Mucosa of gallbladder (tissue), 1 donor: Measurements from ENCODE around the gene ZEB2. TPM values are rescaled to one million over a fixed set of nuclear protein-coding genes. Genes with fewer than 3 reads are reported as not detected.

Source experiments
- DNase-seq: peaks from one replicate; pipeline ENCODE4 v3.0.0-alpha.2; 2020; ENCODE audit warnings: low spot score
- total RNA-seq: library from RNA; stranded (reverse); gene quantifications from one replicate; pipeline ENCODE4 v1.2.1, GENCODE V29; 2021
- donor health status: DM: no; HTN: no; CAD: no.

The ZEB2 gene
- total RNA-seq, 1 donor from 2014 or later: 91.0 TPM

DNA sequence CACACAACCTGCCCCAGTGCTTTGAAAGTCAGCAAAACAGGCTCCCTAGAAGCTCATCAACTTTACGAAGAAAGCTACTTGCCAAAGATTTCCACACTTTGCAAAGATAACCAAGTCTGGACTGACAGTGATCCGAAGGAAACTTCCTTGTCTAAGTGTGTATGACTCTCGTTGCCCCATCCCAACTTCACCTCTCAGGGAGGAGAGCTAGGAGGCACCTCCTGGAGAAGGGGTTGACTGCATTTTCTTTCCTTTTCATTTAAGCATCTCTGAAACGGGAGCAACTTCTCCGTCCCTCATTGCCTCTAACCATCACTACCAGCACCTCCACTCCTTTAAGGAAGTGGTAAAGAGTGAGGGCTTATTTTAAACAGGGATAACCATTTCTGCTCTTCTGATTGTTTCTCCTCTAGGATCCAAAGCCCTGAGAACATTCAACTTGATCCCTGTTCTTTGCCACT is 7.0 kb downstream of the ZEB2 start:
- DNase-seq: no peak

DNA sequence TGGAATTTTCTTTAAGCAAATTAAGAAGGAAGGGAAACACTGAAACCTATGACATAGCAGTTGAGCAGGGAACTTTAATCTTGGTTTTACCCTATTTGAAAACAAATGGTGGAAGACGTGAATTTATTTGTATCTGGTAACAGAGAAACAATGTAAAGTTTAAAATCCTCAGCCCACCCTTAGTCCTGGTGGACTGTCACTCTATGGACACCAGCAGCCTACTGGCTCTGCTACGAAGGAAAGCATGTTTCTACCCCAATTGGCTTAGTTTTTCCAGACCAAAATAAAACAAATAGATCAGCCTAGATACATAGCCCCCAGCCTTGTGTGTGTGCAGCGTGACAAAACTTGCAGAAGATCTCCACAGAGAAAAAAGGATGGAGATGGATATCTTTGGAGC is 7.4 kb downstream of the ZEB2 start:
- DNase-seq: no peak

DNA sequence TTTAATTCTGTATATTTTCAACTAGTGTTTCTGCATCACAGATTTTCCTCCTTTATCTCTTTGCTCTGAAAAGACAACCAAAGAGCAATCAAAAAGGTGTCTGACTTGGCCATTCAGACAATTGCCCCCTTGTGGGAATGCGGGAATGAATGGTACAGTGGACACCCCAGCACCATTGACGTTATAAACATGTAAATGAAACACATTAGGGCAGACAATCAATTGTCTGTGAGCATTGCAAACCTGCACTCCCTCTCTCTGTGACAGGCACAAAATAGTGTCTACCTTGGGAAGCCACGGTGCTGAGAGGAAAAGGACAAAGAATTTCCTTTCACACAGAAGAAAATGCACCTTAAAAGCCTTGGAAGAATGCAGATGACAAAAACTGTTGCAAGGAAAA is 8.0 kb downstream of the ZEB2 start:
- no peak for DNase-seq

DNA sequence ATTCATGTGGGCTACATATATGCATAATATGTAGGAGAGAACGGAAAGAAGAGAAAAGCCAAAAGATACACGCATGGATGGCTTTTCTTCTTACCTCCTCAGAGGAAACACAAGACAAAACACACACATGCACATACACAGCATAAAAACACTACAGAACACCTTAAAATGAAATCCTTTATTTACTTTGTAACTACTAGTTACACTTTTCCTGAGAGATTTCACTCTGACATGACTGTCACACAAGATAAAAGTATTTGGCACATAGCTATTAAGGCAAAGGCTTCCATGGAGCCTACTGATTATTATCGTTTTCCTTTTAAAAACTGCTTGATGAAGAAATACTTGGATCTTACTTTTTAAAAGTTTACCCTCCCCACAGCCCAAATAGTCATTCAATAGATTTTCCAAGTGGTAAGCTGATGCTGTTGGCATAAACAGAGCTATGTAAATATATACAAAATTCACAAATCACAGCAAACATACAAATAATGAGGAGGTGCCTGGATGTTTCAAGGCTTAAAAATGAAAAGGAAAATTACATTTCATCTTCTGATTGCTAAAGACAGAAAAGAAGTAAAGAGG is 8.6 kb downstream of the ZEB2 start:
- DNase-seq: no peak

- no peak for DNase-seq
Observed at GRCh38 chr2:144510294-144510991, 9.5 kb downstream of the ZEB2 start.

DNA sequence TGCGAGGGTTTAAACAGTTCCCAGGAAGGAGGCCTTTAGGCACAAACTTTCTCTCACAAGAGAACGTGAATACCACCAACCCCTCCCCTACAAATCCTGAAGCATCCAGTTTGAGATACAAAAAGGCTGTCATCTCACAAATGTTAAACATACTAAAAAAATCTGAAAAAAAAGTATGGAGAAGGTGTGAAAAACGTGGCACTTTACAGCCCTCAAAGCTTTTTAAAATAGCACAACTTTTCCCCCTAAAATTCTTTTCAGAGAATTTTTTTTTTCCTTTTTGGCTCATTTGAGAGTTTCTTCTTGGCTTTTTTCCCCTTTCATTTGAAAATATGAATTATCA is 10.1 kb downstream of the ZEB2 start:
- no peak for DNase-seq

DNA sequence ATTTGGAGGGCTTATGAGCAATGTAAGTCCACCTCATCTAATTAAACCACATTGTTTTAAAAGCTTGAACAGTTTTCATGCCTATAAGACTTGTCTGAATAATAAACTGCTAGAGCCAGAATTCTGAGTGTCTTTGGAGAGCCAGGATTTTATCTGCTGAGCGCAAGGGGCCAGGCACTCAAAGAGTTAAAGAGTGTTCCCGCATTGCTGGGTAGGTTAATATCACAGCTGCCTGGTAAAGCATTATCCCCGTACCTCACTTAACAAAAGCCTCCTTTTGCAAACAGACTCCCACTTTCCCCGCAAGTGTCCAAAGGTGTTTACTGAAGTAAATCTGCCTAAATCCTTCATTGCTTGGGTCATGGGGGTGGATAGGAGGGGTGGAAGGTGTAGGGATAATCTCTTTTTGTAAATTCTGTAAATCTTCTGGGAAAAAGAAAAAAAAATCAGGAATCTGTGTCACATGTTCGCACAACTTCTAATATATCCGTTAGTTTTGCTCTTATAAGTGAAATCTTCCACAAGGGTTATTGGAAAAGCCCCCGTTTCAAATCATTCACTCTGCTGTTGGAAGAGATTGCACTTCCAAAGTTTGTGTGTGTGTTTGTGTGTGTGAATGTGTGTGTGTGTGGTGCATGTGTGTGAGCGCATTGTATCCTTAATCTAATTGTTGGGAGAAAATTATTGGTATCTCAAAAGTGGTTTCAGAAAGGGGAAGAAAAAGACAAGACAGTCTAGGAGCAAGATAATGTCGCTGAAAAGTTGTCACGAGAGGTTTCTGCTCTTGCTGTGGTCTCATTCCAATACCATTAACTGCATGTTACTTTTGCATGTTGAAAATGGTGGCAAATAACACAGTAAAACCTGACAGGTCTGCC is 10.7 kb downstream of the ZEB2 start:
- DNase-seq: no peak

GRCh38 chr2:144508172-144508851 is 11.6 kb downstream of the ZEB2 start:
- no peak for DNase-seq

DNA sequence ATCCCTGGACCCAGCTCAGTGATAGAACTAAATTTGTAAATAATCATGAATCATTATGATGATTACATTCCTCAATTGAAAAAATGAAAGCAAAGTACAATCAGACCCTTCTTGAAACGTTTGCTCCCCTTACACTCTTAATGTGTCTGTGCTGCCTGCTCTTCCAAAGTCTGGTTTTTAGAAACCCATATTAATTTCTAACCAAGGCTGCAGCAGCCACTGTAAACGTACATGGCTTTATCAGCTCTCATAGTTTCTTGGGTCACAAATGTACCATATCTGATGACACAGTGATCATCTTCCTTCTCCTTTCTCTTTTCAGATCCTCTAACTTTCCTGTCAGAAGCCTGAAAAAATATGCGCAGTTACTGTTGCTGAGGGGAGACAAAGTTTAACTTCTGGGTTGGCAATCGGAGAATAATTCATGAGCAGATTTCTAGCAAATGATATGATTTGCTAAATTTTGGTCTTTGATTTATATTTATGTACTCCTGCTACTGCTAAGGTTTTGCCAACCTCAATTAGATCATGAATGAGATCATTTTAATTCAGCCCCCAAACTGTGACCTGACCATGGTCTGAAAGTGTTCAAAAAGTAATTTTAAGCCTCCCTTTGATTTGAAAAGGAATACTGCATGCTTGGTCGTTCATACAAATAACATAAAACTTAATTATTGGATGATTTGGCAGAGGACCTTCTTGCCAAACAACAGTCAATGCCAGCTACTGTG is 12.3 kb downstream of the ZEB2 start:
- DNase-seq: no peak

DNA sequence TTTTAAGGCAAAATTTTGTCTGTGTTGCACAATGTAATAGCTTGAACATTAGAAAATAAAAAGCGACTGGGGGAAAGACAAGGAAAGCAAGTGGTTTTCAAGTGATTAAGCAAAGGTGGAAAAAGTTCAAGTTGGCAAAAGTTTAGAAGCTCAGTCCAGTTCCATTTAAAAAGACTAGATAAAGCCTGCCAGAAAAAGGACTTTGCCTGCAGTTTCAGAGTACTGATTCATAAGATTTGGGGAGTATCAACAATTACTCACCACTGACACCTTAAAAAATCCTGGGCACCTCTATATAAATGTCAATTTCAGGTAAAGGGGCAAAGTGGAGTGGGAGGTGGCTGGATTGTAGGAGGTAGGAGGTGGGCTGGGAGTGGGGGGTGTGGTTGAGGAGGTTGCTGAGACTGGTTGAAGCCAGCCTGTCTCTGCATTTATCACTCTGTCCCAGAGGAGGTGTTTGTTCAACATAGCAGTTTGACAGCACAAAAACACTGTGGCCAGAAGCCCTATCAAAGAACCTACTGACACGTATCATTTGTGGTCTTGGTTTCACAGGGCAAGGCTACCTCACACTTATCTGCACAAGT is 14.6 kb downstream of the ZEB2 start:
- no peak for DNase-seq

DNA sequence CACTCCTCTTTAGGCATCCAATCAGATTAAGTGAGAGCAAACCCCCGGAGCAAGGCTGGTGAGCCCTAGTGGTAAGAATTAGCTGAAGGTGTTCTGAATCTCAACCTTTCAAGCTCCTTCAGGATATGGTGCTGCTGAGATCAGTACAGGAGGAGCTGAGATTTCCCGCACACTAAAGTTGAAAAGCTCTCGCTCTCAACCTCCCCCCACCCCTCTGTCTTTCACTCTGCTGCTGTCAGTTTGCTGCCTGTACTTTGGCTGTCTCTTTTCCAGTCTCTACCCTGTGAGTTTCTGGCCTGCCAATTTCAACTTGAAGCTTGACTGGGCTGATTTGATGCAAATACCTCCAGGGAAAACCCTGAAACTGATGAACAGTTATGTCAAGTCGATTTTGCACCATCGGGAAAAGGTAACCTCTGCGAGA is 15.7 kb downstream of the ZEB2 start:
- no peak for DNase-seq

DNA sequence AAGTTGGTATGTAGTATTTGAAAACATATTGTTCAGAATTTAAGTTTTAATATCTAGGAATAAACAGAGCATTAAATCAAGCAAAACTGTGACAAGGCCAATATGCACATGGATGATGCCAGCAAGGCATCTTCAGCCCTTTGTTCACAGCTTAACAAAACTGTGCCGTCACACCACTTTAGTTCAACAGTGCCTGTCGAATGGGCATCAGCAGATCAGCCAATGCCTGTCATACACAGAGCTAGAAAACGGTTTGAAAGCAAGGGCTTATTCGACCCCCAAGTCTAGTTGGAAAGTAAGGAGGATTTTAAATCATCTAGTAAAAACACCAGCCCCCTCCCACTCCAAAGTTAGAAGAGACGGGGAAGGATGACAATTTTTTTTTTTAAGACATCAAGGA is 16.7 kb downstream of the ZEB2 start:
- DNase-seq: no peak

DNA sequence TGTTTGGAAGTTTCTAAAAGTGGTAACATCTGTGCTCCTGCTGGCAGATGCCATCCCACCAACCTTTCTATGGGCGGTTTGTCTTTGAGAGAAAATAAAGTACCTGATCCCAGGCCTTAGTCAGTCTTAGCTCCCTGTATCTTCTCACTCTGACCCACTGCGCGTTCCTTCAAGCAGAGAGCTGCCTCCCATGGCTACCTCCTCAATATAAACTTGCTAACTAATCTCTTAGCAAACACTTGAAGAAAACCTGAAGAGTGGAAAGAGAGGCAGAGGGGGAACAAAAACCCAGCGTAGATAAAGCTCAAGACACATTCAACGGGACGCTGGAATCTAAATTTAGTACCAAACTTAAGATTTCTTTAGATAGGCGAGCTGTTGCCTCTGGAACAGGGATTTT is 17.6 kb downstream of the ZEB2 start:
- no peak for DNase-seq

- DNase-seq: no peak
Observed at GRCh38 chr2:144501627-144502026, 18.3 kb downstream of the ZEB2 start.

DNA sequence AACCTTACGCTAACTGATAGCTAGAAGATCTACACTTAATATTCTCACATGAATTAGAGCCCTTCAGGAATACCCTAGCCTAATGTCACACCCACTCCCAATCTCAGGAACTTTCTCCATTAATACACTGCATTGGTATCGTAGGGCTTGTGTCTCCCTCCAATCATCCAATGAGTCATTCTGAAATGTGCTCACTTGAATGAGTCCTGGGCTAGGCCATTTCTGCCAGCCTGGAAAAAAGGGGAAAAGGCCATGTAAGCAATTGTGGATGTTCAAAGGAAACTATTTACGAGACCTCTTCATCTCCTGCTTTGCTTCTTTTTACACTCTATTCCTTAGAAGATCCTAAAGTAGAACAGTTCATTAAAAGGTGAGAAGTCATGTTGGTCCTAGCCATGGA is 18.8 kb downstream of the ZEB2 start:
- DNase-seq: no peak

GRCh38 chr2:144500563-144500962 is 19.4 kb downstream of the ZEB2 start:
- no peak for DNase-seq

- DNase-seq: no peak
Observed at GRCh38 chr2:144498277-144498676, 21.6 kb downstream of the ZEB2 start.

- DNase-seq: no peak
Observed at GRCh38 chr2:144496977-144497598, 22.8 kb downstream of the ZEB2 start.

DNA sequence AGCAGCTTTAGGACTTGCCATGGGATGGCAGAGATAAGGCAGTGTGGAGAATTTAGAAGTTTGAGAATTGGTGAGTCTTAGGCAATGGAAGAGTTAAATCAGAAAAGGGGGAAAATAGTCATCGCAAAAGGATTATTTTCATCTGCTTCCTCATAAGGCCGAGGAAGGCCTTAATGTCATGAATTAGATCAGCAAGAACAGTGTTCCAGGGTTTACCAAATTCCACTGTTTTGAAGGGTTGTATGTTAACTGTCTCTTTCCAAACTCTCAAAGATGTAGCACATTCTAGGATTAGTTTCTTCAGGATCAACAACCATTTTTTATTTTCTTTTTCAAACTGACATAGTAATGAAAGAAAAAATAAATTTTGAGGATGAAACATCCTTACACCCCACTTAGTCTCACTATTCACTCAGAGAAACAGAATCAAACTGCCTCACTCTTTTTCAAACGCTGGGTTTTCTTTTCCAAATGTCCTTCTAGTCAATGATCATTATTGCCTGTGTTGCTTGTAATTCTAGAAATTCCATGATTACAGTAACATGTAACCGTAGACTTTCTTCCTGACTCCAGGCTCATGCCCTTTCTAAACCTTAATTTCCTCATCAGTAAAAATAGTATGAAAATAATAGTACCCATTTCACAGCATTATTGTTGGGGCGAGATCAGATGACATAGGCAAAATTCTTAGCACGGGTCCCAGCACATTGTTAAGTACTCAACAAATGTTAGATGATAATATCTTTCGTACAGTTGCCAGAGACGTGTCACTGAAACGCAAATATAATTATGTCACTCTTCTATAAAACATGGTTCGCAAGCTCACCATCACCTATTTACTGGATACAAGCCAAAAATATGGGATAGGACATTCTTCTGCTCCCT is 23.6 kb downstream of the ZEB2 start:
- no peak for DNase-seq
